GM12878 (cell line): ENCODE data around the gene OR51B6. TPM values are rescaled to one million over a fixed set of nuclear protein-coding genes. Genes with fewer than 3 reads are reported as not detected.
"Not testable (repeated sequence)": the region's sequence is repeated elsewhere in the genome, so short reads cannot be mapped to it uniquely, and the experiment has no call there.

ENCODE experiments used
- ATAC-seq: fragments of 200-7000 bp; cut with Tn5 transposase; 3 replicates; pipeline ENCODE4 v1.9.1; 2020; ENCODE audit warnings: mild to moderate bottlenecking, moderate library complexity
- BruUV-seq: library from RNA; stranded (reverse); fragments of 400-500 nt; replicated peaks from 2 replicates; lab custom pipeline; 2021; lab: Mats Ljungman, UMichigan
- CTCF ChIA-PET: fragments of 300-600 bp; sonication (Branson Sonifier 250); formaldehyde crosslinking; extraction: SDS; loops from one replicate; lab custom pipeline; 2021; ENCODE audit warnings: inconsistent platforms; lab: Yijun Ruan, JAX
- POLR2A ChIA-PET: fragments of 350-600 bp; formaldehyde crosslinking; extraction: SDS; loops from one replicate; lab custom pipeline; 2021; ENCODE audit warnings: inconsistent platforms; lab: Charles Lee
- RAD21 ChIA-PET: fragments of 300-600 bp; sonication (Branson Sonifier 250); formaldehyde crosslinking; loops from one replicate; lab custom pipeline; 2023; ENCODE audit warnings: antibody characterized with exemption; ENCODE audit not compliant: unreplicated experiment; lab: Charles Lee
- SMC1A ChIA-PET: fragments of 300-600 bp; sonication (Branson Sonifier 250); formaldehyde crosslinking; loops from one replicate; lab custom pipeline; 2023; ENCODE audit not compliant: unreplicated experiment, uncharacterized antibody; lab: Charles Lee
- DNase-seq: peaks from one replicate; pipeline ENCODE4 v3.0.0-alpha.2; 2011; ENCODE audit warnings: low read depth, low spot score
- FAIRE-seq: peaks from 3 replicates; lab custom pipeline; 2011; peaks lifted over from hg19 to GRCh38; lab: Jason Lieb, UNC
- H2AFZ ChIP-seq: 2 replicates; pipeline ENCODE4 v1.6.0; 2011; ENCODE audit warnings: low read depth, low read length, control low read depth; ENCODE audit not compliant: control insufficient read depth
- H3K27ac ChIP-seq: 2 replicates; pipeline ENCODE4 v1.5.1; 2011; ENCODE audit warnings: control low read depth; ENCODE audit not compliant: control insufficient read depth, insufficient read depth
- H3K27me3 ChIP-seq, 2 experiments: replicated peaks in 1 of 2; 2 replicates each; pipeline versions ENCODE4 v1.6.0 to v1.6.1; 2011; ENCODE audit warnings: low read length in 1 of 2; ENCODE audit not compliant: control insufficient read depth in 2 of 2, insufficient read depth in 2 of 2
- H3K36me3 ChIP-seq, 2 experiments: 2 replicates each; pipeline ENCODE4 v1.5.1; 2011; ENCODE audit warnings: low read length in 1 of 2; ENCODE audit not compliant: control insufficient read depth in 2 of 2, insufficient read depth in 2 of 2
- H3K4me1 ChIP-seq: 2 replicates; pipeline ENCODE4 v1.6.1; 2011; ENCODE audit warnings: mild to moderate bottlenecking, low read length, moderate library complexity, mixed read lengths; ENCODE audit not compliant: control insufficient read depth, insufficient read depth
- H3K4me2 ChIP-seq: 2 replicates; pipeline ENCODE4 v1.6.0; 2011; ENCODE audit warnings: control low read depth; ENCODE audit not compliant: control insufficient read depth, insufficient read depth
- H3K4me3 ChIP-seq: fragments of 200-600 bp; sonication (generic); 2 replicates; pipeline ENCODE4 v1.5.1; 2016
- H3K79me2 ChIP-seq: 2 replicates; pipeline ENCODE4 v1.6.0; 2011; ENCODE audit warnings: low read length; ENCODE audit not compliant: control insufficient read depth, insufficient read depth
- H3K9ac ChIP-seq: 2 replicates; pipeline ENCODE4 v1.8.0; 2011; ENCODE audit warnings: low read length, control low read depth, mixed read lengths; ENCODE audit not compliant: control insufficient read depth, insufficient read depth
- H3K9me3 ChIP-seq: replicated peaks from 3 replicates; pipeline ENCODE4 v1.5.1; 2011; ENCODE audit warnings: mild to moderate bottlenecking, low read length; ENCODE audit not compliant: control insufficient read depth, insufficient read depth
- H4K20me1 ChIP-seq: 2 replicates; pipeline ENCODE4 v1.6.0; 2011; ENCODE audit not compliant: control insufficient read depth, insufficient read depth
- BCL11A ChIP-seq: IDR thresholded peaks from 2 replicates; pipeline ENCODE4 v1.6.1; 2011; ENCODE audit warnings: low read depth, low read length
- CHD1 ChIP-seq: IDR thresholded peaks from 2 replicates; pipeline ENCODE4 v1.6.1; 2012; ENCODE audit warnings: low read depth, low read length, improper control_type of control experiment
- CHD4 ChIP-seq: fragments of 200-600 bp; sonication (generic); IDR thresholded peaks from 2 replicates; pipeline ENCODE4 v1.6.1; 2016; ENCODE audit warnings: mild to moderate bottlenecking
- IRF4 ChIP-seq: IDR thresholded peaks from 2 replicates; pipeline ENCODE4 v1.6.1; 2011; ENCODE audit warnings: low read depth, low read length
- KAT2A ChIP-seq: conservative IDR thresholded peaks from 2 replicates; pipeline ENCODE4 v1.6.1; 2011; ENCODE audit warnings: low read depth, low read length; ENCODE audit not compliant: control insufficient read depth
- MYC ChIP-seq: IDR thresholded peaks from 2 replicates; pipeline ENCODE4 v1.6.1; 2011; ENCODE audit warnings: mild to moderate bottlenecking, low read length, moderate library complexity, inconsistent platforms; ENCODE audit not compliant: insufficient read depth, insufficient replicate concordance, insufficient read length, severe bottlenecking
- NBN ChIP-seq: fragments of 450-650 bp; IDR thresholded peaks from 2 replicates; pipeline ENCODE4 v1.6.1; 2016
- POLR2AphosphoS2 ChIP-seq: IDR thresholded peaks from 2 replicates; pipeline ENCODE4 v1.6.1; 2011; ENCODE audit warnings: low read depth, mild to moderate bottlenecking, low read length, improper control_type of control experiment, moderate library complexity
- POU2F2 ChIP-seq: IDR thresholded peaks from 3 replicates; pipeline ENCODE4 v1.6.1; 2011; ENCODE audit warnings: low read depth, mild to moderate bottlenecking, low read length, borderline replicate concordance
- SREBF2 ChIP-seq: IDR thresholded peaks from 2 replicates; pipeline ENCODE4 v1.6.1; 2012; ENCODE audit warnings: mild to moderate bottlenecking, low read length
- TARDBP ChIP-seq: IDR thresholded peaks from 2 replicates; pipeline ENCODE4 v1.6.1; 2016; ENCODE audit warnings: borderline replicate concordance
- TBL1XR1 ChIP-seq: IDR thresholded peaks from 2 replicates; pipeline ENCODE4 v1.6.1; 2012; ENCODE audit warnings: low read depth, low read length, improper control_type of control experiment
- YY1 ChIP-seq: IDR thresholded peaks from 2 replicates; pipeline ENCODE4 v1.6.1; 2011; ENCODE audit warnings: low read depth, mild to moderate bottlenecking, low read length
- ZNF217 ChIP-seq: fragments of 450-650 bp; IDR thresholded peaks from 2 replicates; pipeline ENCODE4 v1.6.1; 2017; ENCODE audit warnings: antibody characterized with exemption, mild to moderate bottlenecking
- WGBS: methylation state at CpG from one replicate; pipeline ENCODE4 v1.1.6; 2016; ENCODE audit warnings: low lambda C conversion rate; ENCODE audit not compliant: insufficient replicate concordance, insufficient coverage; ENCODE audit errors: missing lambda C conversion rate; 5-methylcytosine and 5-hydroxymethylcytosine counted together
- in situ Hi-C: fragments of 300-500 bp; cut with MboI; formaldehyde crosslinking; loops from 9 replicates; pipeline ENCODE4 v1.14.3; 2018; ENCODE audit warnings: mixed read lengths
- intact Hi-C: fragments of 100-400 bp; cut with micrococcal nuclease; formaldehyde crosslinking; loops from one replicate; pipeline ENCODE4 v1.14.2; 2022; ENCODE audit not compliant: unreplicated experiment
- polyA plus RNA-seq, 11 experiments: library from polyadenylated mRNA; depleted of rRNA in 4 of 11; unstranded in 6 of 11; stranded (reverse) in 5 of 11; fragments of >200 nt; fragmentation: Nextera tagmentation in 4 of 11; fragmentation: Illumina TruSeq in 1 of 11; extraction: Ambion mirVana in 4 of 11; extraction: Trizol in 1 of 11; gene quantifications; 1 replicate in 1 of 11; 2 replicates in 10 of 11; pipeline versions ENCODE4 v1.2.1 to v1.2.3, GENCODE V29; 2011 to 2016; ENCODE audit warnings: inconsistent platforms in 2 of 11, missing spikeins in 2 of 11, low read depth in 1 of 11
- total RNA-seq, 4 experiments: library from RNA; depleted of rRNA in 3 of 4; stranded (reverse); fragments of >200 nt in 3 of 4; fragmentation: Illumina TruSeq in 1 of 4; extraction: Trizol in 1 of 4; gene quantifications; 2 replicates each; pipeline versions ENCODE4 v1.2.1 to v1.2.3, GENCODE V29; 2013 to 2021
- TF ChIP-seq, protein P1 (sequence below): fragments of 450-650 bp; conservative IDR thresholded peaks from 2 replicates; pipeline ENCODE4 v1.6.1; 2017; ENCODE audit warnings: mild to moderate bottlenecking, moderate library complexity
- TF ChIP-seq, protein P2 (sequence below): fragments of 450-650 bp; formaldehyde crosslinking; IDR thresholded peaks from 2 replicates; pipeline ENCODE4 v1.5.0; 2022; ENCODE audit warnings: mild to moderate bottlenecking, missing genetic modification characterization

Gene OR51B6
- total and polyA plus RNA-seq, 10 of the 15 experiments (the other 5 are each of a cell fraction or from before 2014, with no cell fraction given) = 0.17 TPM; not detected in 9

DNA sequence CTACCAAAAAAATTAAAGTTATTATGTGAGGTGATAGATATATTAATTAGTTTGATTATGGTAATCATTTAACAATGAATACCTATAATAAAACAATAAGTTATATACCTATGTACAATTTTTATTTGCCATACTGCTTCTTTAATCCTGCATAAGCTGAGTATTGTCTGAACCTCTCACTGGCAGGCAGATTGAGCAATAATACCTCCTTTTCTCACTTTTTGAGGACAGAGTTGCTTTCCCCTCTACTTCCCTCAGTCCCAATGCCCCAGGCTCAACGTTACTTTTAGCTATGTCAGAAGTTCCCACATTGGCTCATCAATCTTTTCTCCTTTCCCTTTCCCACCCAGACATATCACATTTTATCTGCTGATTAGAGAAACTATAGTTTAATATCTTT, 1.8 kb upstream of the OR51B6 start:
- no peak overlapping the region for H3K9ac ChIP-seq
- FAIRE-seq = no peak
- ChIA-PET POLR2A (no interaction called here), RAD21 (no interaction called here), SMC1A (no interaction called here)
- no peak overlapping the region for H3K4me3 ChIP-seq
- no peaks in the 10 kb centered on the region for H4K20me1 ChIP-seq
- H3K9me3 ChIP-seq = no peaks in the 10 kb centered on the region
- no peaks in the 10 kb centered on the region for H3K36me3 ChIP-seq
- no peak overlapping the region for H3K27ac ChIP-seq
- H3K4me1 ChIP-seq = no peaks in the 10 kb centered on the region
- no peaks in the 10 kb centered on the region for H3K79me2 ChIP-seq
- no peak overlapping the region for H3K4me2 ChIP-seq
- no peak overlapping the region for H2AFZ ChIP-seq
- intact Hi-C loops = no loop called here
- DNase-seq = no peak
- 0% methylated on average over 1 of the region's 1 CpG for WGBS
- no TSS peak for BruUV-seq
- H3K27me3 ChIP-seq = no peaks in the 10 kb centered on the region
- no peak for ATAC-seq
- in situ Hi-C loops = loop anchor here (25.0 kb wide), 1 partner anchor 1487 kb away; the partner anchor contains the start of gene STIM1
- no peak for TF ChIP-seq POLR2AphosphoS2
- no peak for TF ChIP-seq TBL1XR1
- no peak for TF ChIP-seq NBN
- no peak for TF ChIP-seq MYC
- no peak for TF ChIP-seq CHD4
- TF ChIP-seq, protein P1, sequence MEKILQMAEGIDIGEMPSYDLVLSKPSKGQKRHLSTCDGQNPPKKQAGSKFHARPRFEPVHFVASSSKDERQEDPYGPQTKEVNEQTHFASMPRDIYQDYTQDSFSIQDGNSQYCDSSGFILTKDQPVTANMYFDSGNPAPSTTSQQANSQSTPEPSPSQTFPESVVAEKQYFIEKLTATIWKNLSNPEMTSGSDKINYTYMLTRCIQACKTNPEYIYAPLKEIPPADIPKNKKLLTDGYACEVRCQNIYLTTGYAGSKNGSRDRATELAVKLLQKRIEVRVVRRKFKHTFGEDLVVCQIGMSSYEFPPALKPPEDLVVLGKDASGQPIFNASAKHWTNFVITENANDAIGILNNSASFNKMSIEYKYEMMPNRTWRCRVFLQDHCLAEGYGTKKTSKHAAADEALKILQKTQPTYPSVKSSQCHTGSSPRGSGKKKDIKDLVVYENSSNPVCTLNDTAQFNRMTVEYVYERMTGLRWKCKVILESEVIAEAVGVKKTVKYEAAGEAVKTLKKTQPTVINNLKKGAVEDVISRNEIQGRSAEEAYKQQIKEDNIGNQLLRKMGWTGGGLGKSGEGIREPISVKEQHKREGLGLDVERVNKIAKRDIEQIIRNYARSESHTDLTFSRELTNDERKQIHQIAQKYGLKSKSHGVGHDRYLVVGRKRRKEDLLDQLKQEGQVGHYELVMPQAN = no peak
- TF ChIP-seq BCL11A = no peak
- no peak for TF ChIP-seq CHD1
- TF ChIP-seq SREBF2 = no peak
- no peak for TF ChIP-seq POU2F2
- TF ChIP-seq YY1 = no peak
- TF ChIP-seq TARDBP = no peak
- TF ChIP-seq IRF4 = no peak
- TF ChIP-seq KAT2A = no peak
- TF ChIP-seq, protein P2, sequence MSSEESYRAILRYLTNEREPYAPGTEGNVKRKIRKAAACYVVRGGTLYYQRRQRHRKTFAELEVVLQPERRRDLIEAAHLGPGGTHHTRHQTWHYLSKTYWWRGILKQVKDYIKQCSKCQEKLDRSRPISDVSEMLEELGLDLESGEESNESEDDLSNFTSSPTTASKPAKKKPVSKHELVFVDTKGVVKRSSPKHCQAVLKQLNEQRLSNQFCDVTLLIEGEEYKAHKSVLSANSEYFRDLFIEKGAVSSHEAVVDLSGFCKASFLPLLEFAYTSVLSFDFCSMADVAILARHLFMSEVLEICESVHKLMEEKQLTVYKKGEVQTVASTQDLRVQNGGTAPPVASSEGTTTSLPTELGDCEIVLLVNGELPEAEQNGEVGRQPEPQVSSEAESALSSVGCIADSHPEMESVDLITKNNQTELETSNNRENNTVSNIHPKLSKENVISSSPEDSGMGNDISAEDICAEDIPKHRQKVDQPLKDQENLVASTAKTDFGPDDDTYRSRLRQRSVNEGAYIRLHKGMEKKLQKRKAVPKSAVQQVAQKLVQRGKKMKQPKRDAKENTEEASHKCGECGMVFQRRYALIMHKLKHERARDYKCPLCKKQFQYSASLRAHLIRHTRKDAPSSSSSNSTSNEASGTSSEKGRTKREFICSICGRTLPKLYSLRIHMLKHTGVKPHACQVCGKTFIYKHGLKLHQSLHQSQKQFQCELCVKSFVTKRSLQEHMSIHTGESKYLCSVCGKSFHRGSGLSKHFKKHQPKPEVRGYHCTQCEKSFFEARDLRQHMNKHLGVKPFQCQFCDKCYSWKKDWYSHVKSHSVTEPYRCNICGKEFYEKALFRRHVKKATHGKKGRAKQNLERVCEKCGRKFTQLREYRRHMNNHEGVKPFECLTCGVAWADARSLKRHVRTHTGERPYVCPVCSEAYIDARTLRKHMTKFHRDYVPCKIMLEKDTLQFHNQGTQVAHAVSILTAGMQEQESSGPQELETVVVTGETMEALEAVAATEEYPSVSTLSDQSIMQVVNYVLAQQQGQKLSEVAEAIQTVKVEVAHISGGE (CRISPR knock-in tag) = no peak
- TF ChIP-seq ZNF217 = no peak
- TF ChIP-seq, all 136 proteins: peak for 0
- CTCF ChIA-PET = no interaction called here

DNA sequence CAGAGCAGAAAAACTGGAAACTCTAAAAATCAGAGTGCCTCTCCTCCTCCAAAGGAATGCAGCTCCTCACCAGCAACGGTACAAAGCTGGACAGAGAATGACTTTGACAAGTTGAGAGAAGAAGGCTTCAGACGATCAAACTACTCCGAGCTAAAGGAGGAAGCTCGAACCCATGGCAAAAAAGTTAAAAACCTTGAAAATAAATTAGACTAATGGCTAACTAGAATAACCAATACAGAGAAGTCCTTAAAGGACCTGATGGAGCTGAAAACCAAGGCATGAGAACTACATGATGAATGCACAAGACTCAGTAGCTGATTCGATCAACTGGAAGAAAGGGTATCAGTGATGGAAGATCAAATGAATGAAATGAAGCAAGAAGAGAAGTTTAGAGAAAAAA, 4.7 kb downstream of the OR51B6 start:
- H3K27ac ChIP-seq, H3K4me2 ChIP-seq, ATAC-seq, H3K4me1 ChIP-seq, intact Hi-C loops, H3K27me3 ChIP-seq, H3K4me3 ChIP-seq, H4K20me1 ChIP-seq, H3K36me3 ChIP-seq, BruUV-seq, H3K79me2 ChIP-seq, CTCF ChIA-PET, H2AFZ ChIP-seq, RAD21 ChIA-PET, DNase-seq, SMC1A ChIA-PET, POLR2A ChIA-PET, in situ Hi-C loops, H3K9ac ChIP-seq, FAIRE-seq, H3K9me3 ChIP-seq: not testable (repeated sequence)
- WGBS = 24% methylated on average over 5 of the region's 5 CpGs
